CD8-positive, alpha-beta memory T cell (primary cell): Measurements from ENCODE around the gene CTNNAL1. TPM values are rescaled to one million over a fixed set of nuclear protein-coding genes. Genes with fewer than 3 reads are reported as not detected.
"Not testable (repeated sequence)": the region's sequence is repeated elsewhere in the genome, so short reads cannot be mapped to it uniquely, and the experiment has no call there.

ENCODE experiments used
- CTCF ChIA-PET: fragments of 350-600 bp; sonication (Branson Sonifier 250); formaldehyde crosslinking; loops from one replicate; lab custom pipeline; 2021; ENCODE audit warnings: antibody characterized with exemption; lab: Charles Lee
- POLR2A ChIA-PET: fragments of 350-600 bp; sonication (Branson Sonifier 250); formaldehyde crosslinking; loops from one replicate; lab custom pipeline; 2021; ENCODE audit warnings: antibody characterized with exemption; lab: Charles Lee
- DNase-seq, 5 donors: peaks; one replicate each; pipeline versions ENCODE4 v3.0.0 to v3.0.0-alpha.2; 2020 to 2022; ENCODE audit warnings: mixed read lengths in 1 of 5
- H3K27ac ChIP-seq: one replicate; pipeline ENCODE4 v1.7.0; 2013; ENCODE audit warnings: low read depth, mild to moderate bottlenecking, low read length, moderate library complexity
- H3K27me3 ChIP-seq: 2 replicates; pipeline ENCODE4 v1.7.0; 2013; ENCODE audit warnings: low read length, mild to moderate bottlenecking; ENCODE audit not compliant: insufficient read depth, poor library complexity, severe bottlenecking
- H3K36me3 ChIP-seq: 2 replicates; pipeline ENCODE4 v1.7.0; 2013; ENCODE audit warnings: mild to moderate bottlenecking, low read length, moderate library complexity; ENCODE audit not compliant: insufficient read depth
- H3K4me1 ChIP-seq: 2 replicates; pipeline ENCODE4 v1.7.0; 2013; ENCODE audit warnings: mild to moderate bottlenecking, low read length, moderate library complexity; ENCODE audit not compliant: insufficient read depth
- H3K4me3 ChIP-seq: 2 replicates; pipeline ENCODE4 v1.7.0; 2013; ENCODE audit warnings: mild to moderate bottlenecking, low read length
- H3K9me3 ChIP-seq: 2 replicates; pipeline ENCODE4 v1.7.0; 2013; ENCODE audit warnings: mild to moderate bottlenecking, low read length
- H3K27ac Mint-ChIP-seq, 8 donors: one replicate each; pipeline ENCODE4 v1.8.0; 2020 to 2021; ENCODE audit warnings: mixed read lengths in 8 of 8, mild to moderate bottlenecking in 6 of 8, inconsistent platforms in 3 of 8, moderate library complexity in 3 of 8
- H3K27me3 Mint-ChIP-seq, 2 donors: one replicate each; pipeline ENCODE4 v1.8.0; 2020 to 2021; ENCODE audit warnings: mixed read lengths in 2 of 2, mild to moderate bottlenecking in 1 of 2, moderate library complexity in 1 of 2
- H3K36me3 Mint-ChIP-seq, 3 donors: one replicate each; pipeline ENCODE4 v1.8.0; 2020 to 2021; ENCODE audit warnings: mixed read lengths in 3 of 3, inconsistent platforms in 1 of 3, mild to moderate bottlenecking in 1 of 3
- H3K4me1 Mint-ChIP-seq, 3 donors: one replicate each; pipeline ENCODE4 v1.8.0; 2020 to 2021; ENCODE audit warnings: mixed read lengths in 3 of 3, inconsistent platforms in 1 of 3, mild to moderate bottlenecking in 1 of 3
- H3K4me3 Mint-ChIP-seq, 7 donors: one replicate each; pipeline ENCODE4 v1.8.0; 2020 to 2021; ENCODE audit warnings: mixed read lengths in 7 of 7, mild to moderate bottlenecking in 6 of 7, moderate library complexity in 4 of 7, inconsistent platforms in 2 of 7
- H3K9me3 Mint-ChIP-seq, 5 donors: one replicate each; pipeline ENCODE4 v1.8.0; 2020 to 2022; ENCODE audit warnings: mixed read lengths in 5 of 5, mild to moderate bottlenecking in 3 of 5, moderate library complexity in 2 of 5, inconsistent platforms in 1 of 5
- polyA plus RNA-seq: library from polyadenylated mRNA; unstranded; fragments of 300-500 nt; fragmentation: Illumina TruSeq; gene quantifications from one replicate; pipeline ENCODE4 v1.2.3, GENCODE V29; 2021
- total RNA-seq, 2 experiments: library from RNA; stranded (reverse); gene quantifications; one replicate each; pipeline ENCODE4 v1.2.3, GENCODE V29; 2021

Gene CTNNAL1, protein sequence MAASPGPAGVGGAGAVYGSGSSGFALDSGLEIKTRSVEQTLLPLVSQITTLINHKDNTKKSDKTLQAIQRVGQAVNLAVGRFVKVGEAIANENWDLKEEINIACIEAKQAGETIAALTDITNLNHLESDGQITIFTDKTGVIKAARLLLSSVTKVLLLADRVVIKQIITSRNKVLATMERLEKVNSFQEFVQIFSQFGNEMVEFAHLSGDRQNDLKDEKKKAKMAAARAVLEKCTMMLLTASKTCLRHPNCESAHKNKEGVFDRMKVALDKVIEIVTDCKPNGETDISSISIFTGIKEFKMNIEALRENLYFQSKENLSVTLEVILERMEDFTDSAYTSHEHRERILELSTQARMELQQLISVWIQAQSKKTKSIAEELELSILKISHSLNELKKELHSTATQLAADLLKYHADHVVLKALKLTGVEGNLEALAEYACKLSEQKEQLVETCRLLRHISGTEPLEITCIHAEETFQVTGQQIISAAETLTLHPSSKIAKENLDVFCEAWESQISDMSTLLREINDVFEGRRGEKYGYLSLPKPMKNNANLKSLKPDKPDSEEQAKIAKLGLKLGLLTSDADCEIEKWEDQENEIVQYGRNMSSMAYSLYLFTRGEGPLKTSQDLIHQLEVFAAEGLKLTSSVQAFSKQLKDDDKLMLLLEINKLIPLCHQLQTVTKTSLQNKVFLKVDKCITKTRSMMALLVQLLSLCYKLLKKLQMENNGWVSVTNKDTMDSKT
- 10 to 100 TPM; 19.1 to 22.0 TPM for total RNA-seq
- polyA plus RNA-seq, result 1.4 TPM

DNA sequence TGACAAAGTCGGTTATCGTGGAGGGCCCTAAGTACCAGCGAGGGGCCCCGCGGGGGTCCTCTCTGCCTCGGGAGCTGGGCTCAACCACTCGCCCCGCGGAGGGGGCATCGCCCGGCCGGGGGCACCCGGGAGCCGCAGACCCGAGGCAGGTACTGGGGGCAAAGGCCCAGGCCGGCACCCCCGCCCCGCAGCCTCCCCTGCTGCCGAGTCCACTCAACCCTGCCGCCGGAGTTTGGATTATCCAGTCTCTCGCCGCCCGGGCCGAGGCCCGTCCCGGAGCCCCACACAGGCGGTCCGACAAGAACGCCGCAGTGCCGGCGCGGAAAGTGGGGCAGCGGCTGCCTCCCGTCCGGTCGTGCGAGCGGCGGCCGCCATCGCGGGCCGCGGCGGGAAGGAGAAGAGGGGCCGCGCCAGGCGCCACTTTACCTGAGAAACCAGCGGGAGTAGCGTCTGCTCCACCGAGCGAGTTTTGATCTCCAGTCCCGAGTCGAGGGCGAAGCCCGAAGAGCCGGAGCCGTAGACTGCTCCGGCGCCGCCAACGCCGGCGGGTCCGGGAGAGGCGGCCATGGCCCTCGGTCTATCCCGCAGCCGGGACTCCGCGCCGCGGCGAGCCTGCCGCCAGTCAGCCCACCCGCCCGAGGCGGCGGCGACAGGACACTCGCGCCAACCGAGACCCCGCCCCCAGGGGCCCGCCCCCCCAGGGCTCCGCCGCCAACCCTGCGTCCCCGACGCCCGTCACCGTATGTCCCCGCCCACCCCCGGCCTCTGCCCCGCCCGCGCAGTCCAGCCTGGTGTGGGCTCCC, at the start of gene CTNNAL1:
CTNNAL1 (minus strand) TSS at position 624 of the 803 bp plus-strand sequence; CDS start at position 567, 57 bp downstream.
- H3K27ac Mint-ChIP-seq, result peak within 1 kb of the TSS; percentile 80 to 98 (median 94)
- no peaks in the 10 kb centered on the region for H3K9me3 Mint-ChIP-seq
- H3K27me3 Mint-ChIP-seq, result peaks cover 0 to 3% of the 10 kb centered on the region in 2 donors
- Histone ChIP-seq H3K4me3 (peak within 1 kb of the TSS; percentile 62), H3K27ac (peak within 1 kb of the TSS; percentile 64), H3K36me3 (no peaks in the 10 kb centered on the region), H3K27me3 (no peaks in the 10 kb centered on the region), H3K4me1 (peaks cover 22% of the 10 kb centered on the region), H3K9me3 (no peaks in the 10 kb centered on the region)
- H3K4me3 Mint-ChIP-seq, result peak within 1 kb of the TSS; percentile 92 to 99 (median 94)
- DNase-seq, result peak; percentile 84 to 92 (median 90)
- ChIA-PET POLR2A (no interaction called here), CTCF (interaction anchor here (0.8 kb wide), 1 partner anchor 9 kb away, joined by 5 read pairs; no protein-coding TSS in a partner anchor)
- peaks cover 17 to 32% (median 26%) of the 10 kb centered on the region in 3 donors for H3K4me1 Mint-ChIP-seq
- peaks cover 0 to 7% (median 1%) of the 10 kb centered on the region in 3 donors for H3K36me3 Mint-ChIP-seq

DNA sequence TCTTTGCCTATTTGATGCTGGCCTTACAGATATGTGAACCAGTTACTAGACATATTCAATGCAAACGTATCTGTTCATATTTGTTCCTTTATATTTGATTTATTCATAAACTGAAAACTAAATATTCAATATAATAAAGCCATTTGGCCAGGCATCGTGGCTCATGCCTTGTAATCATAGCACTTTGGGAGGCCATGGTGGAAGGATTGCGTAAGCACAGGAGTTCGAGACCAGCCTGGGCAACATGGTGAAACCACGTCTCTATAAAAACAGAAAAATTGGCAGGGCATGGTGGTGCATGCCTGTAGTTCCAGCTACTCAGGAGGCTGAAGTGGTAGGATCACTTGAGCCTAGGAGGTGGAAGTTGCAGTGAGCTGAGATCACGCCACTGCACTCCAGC, 49.2 kb upstream of the CTNNAL1 start:
- ChIA-PET CTCF (no interaction called here), POLR2A (no interaction called here)
- no peaks in the 10 kb centered on the region for H3K4me1 Mint-ChIP-seq
- H3K9me3 Mint-ChIP-seq, result no peaks in the 10 kb centered on the region
- Histone ChIP-seq H3K4me3 (no peak overlapping the region), H3K36me3 (peaks cover 26% of the 10 kb centered on the region), H3K9me3 (no peaks in the 10 kb centered on the region), H3K4me1 (no peaks in the 10 kb centered on the region), H3K27me3 (no peaks in the 10 kb centered on the region), H3K27ac (no peak overlapping the region)
- H3K27ac Mint-ChIP-seq, result no peak overlapping the region
- no peak overlapping the region for H3K4me3 Mint-ChIP-seq
- peaks cover 8 to 74% (median 23%) of the 10 kb centered on the region in 3 donors for H3K36me3 Mint-ChIP-seq
- no peak for DNase-seq
- H3K27me3 Mint-ChIP-seq, result no peaks in the 10 kb centered on the region

DNA sequence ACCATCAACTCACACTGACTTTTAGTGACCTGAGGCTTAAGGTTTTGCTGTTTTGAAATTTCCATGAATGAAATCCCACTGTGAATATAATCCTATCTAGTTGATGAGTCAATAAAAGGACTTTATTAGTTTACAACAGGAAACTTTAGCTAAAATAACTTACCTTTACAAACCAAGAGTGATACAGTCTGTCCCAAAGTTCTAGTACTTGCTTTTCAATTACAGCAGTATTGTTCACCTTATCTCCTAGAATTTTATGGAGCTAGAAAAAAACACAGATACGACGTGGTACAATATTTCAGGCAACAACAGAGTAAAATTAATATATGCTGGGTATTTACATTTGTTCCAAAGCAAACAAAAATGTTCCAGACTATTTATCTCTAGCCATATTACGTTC, 46.9 kb upstream of the CTNNAL1 start:
- Histone ChIP-seq H3K27ac (no peak overlapping the region), H3K9me3 (no peaks in the 10 kb centered on the region), H3K36me3 (peaks cover 24% of the 10 kb centered on the region), H3K4me3 (no peak overlapping the region), H3K27me3 (no peaks in the 10 kb centered on the region), H3K4me1 (no peaks in the 10 kb centered on the region)
- H3K9me3 Mint-ChIP-seq, result no peaks in the 10 kb centered on the region
- DNase-seq, result no peak
- peaks cover 10 to 75% (median 24%) of the 10 kb centered on the region in 3 donors for H3K36me3 Mint-ChIP-seq
- H3K27ac Mint-ChIP-seq, result no peak overlapping the region
- H3K27me3 Mint-ChIP-seq, result no peaks in the 10 kb centered on the region
- ChIA-PET CTCF (interaction anchor here (1.2 to 1.6 kb wide), 3 partner anchors 10 to 16 kb away, joined by 3 to 7 read pairs (median 4); no protein-coding TSS in a partner anchor), POLR2A (no interaction called here)
- no peak overlapping the region for H3K4me3 Mint-ChIP-seq
- H3K4me1 Mint-ChIP-seq, result peaks cover 0 to 1% (median 0%) of the 10 kb centered on the region in 3 donors

DNA sequence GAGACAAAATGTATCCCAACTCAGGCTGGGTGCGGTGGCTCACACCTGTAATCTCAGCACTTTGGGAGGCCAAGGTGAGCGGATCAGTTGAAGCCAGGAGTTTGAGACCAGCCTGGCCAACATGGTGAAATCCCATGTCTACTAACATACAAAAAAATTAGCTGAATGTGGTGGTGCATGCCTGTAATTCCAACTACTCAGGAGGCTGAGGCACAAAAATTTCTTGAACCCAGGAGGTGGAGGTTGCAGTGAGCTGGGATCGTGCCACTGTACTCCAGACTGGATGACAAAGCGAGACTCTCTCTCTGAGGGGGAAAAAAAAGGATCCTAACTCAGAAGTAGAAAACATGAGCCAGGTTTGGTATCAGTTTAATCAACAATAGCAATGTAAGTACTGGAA, 39.8 kb upstream of the CTNNAL1 start:
- CTCF ChIA-PET, result not testable (repeated sequence)
- H3K27ac Mint-ChIP-seq, result peak overlapping the region in 1 of 8 donors; percentile 3

DNA sequence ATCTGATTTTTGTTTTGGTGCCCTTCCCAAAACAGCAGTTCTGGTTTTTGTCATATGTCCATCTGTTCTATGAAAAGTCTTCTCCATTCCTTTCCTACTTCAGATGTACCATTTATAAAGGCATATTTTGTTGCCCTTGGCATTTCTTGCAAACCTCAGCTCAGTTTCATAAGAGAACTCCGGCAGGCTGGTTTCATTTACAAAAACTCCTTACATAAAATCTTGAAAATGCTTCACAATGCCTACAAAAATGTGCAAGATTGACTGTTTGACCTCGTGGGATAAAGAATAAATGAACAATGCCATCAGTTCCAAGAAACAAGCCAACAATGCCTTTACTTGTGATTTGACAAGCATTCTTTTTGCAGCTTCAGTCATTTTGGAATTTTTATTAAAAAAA, 39.1 kb upstream of the CTNNAL1 start:
- Histone ChIP-seq H3K36me3 (peaks cover 33% of the 10 kb centered on the region), H3K4me3 (no peak overlapping the region), H3K27ac (no peak overlapping the region), H3K9me3 (no peaks in the 10 kb centered on the region), H3K4me1 (no peaks in the 10 kb centered on the region), H3K27me3 (no peaks in the 10 kb centered on the region)
- peaks cover under 1 to 3% (median 3%) of the 10 kb centered on the region in 3 donors for H3K4me1 Mint-ChIP-seq
- POLR2A ChIA-PET, result no interaction called here
- H3K27ac Mint-ChIP-seq, result no peak overlapping the region
- H3K27me3 Mint-ChIP-seq, result no peaks in the 10 kb centered on the region
- peaks cover 22 to 88% (median 32%) of the 10 kb centered on the region in 3 donors for H3K36me3 Mint-ChIP-seq
- CTCF ChIA-PET, result no interaction called here
- no peak for DNase-seq
- H3K4me3 Mint-ChIP-seq, result no peak overlapping the region
- H3K9me3 Mint-ChIP-seq, result no peaks in the 10 kb centered on the region

More for the DNA sequence above, 39.8 kb upstream of the CTNNAL1 start:
- H3K27me3 Mint-ChIP-seq, H3K4me3 ChIP-seq, H3K4me3 Mint-ChIP-seq, DNase-seq, H3K27me3 ChIP-seq, H3K4me1 ChIP-seq, H3K9me3 ChIP-seq, H3K27ac ChIP-seq, H3K9me3 Mint-ChIP-seq, POLR2A ChIA-PET, H3K4me1 Mint-ChIP-seq: not testable (repeated sequence)
- peaks cover 20 to 85% (median 29%) of the 10 kb centered on the region in 3 donors for H3K36me3 Mint-ChIP-seq
- peaks cover 26% of the 10 kb centered on the region for H3K36me3 ChIP-seq

DNA sequence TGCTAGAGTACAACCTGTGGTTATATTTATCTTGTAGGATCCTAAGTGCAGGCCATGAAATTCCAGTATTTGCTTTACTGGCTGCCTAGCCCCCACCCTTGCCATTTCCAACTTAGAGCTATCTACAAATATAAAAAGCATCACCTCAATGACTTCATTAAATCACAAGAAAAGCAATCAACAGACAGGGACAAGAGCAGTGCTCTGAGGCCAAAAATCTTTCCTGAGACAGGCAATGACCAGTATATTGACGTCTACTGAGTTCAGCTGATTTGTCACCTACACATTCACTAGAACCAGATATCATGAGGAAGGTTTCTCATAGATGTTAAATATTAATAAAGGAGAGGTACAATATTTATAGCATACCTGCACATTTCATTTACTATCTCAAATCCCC, 38.4 kb upstream of the CTNNAL1 start:
- no peaks in the 10 kb centered on the region for H3K9me3 ChIP-seq
- peaks cover 2 to 3% (median 3%) of the 10 kb centered on the region in 3 donors for H3K4me1 Mint-ChIP-seq
- no peak for DNase-seq
- H3K4me3 ChIP-seq, result no peak overlapping the region
- peak overlapping the region in 1 of 8 donors; percentile 42 for H3K27ac Mint-ChIP-seq
- H3K36me3 Mint-ChIP-seq, result peaks cover 20 to 88% (median 35%) of the 10 kb centered on the region in 3 donors
- H3K4me1 ChIP-seq, result no peaks in the 10 kb centered on the region
- ChIA-PET CTCF (no interaction called here), POLR2A (no interaction called here)
- H3K36me3 ChIP-seq, result peaks cover 39% of the 10 kb centered on the region
- H3K27ac ChIP-seq, result no peak overlapping the region
- no peaks in the 10 kb centered on the region for H3K27me3 ChIP-seq
- H3K9me3 Mint-ChIP-seq, result no peaks in the 10 kb centered on the region
- no peaks in the 10 kb centered on the region for H3K27me3 Mint-ChIP-seq
- H3K4me3 Mint-ChIP-seq, result no peak overlapping the region

DNA sequence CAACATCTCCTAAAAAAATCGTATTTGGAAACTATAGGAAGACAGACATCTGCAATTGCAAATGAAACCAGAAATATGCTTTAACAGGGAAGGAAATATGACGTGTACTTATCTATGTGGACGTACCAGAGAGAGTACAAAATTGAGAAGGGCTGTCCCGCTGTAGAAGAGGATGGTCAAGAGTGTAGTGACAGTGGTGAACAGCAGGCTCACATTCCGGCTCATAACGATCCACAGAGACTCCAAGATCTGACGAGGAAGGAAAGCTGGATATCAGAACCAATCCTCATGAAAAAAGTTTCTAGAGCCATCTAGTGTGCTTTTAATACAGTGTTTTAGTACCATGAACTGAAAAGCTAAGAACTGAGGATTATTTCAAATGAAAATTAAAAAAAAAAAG, 37.1 kb upstream of the CTNNAL1 start:
- Mint-ChIP-seq H3K9me3 (no peaks in the 10 kb centered on the region), H3K4me3 (no peak overlapping the region), H3K4me1 (peaks cover 2 to 3% (median 3%) of the 10 kb centered on the region in 3 donors), H3K27ac (no peak overlapping the region), H3K36me3 (peaks cover 17 to 90% (median 40%) of the 10 kb centered on the region in 3 donors), H3K27me3 (no peaks in the 10 kb centered on the region)
- H3K4me1 ChIP-seq, result no peaks in the 10 kb centered on the region
- ChIA-PET CTCF (no interaction called here), POLR2A (no interaction called here)
- H3K9me3 ChIP-seq, result no peaks in the 10 kb centered on the region
- no peaks in the 10 kb centered on the region for H3K27me3 ChIP-seq
- no peak overlapping the region for H3K27ac ChIP-seq
- no peak overlapping the region for H3K4me3 ChIP-seq
- H3K36me3 ChIP-seq, result peaks cover 46% of the 10 kb centered on the region
- DNase-seq, result no peak
